PC-9 (cell line): ENCODE data around the gene APIP. TPM values are rescaled to one million over a fixed set of nuclear protein-coding genes. Genes with fewer than 3 reads are reported as not detected.

ENCODE experiments used
- BruUV-seq: library from RNA; stranded (reverse); fragments of 400-500 nt; replicated peaks from 2 replicates; lab custom pipeline; 2021; lab: Mats Ljungman, UMichigan
- CTCF ChIA-PET: fragments of 300-600 bp; sonication (Branson Sonifier 250); formaldehyde crosslinking; loops from one replicate; lab custom pipeline; 2022; ENCODE audit warnings: antibody characterized with exemption; lab: Charles Lee
- POLR2A ChIA-PET: fragments of 300-600 bp; sonication (Branson Sonifier 250); formaldehyde crosslinking; loops from one replicate; lab custom pipeline; 2022; ENCODE audit warnings: antibody characterized with exemption; ENCODE audit not compliant: unreplicated experiment; lab: Charles Lee
- DNase-seq, 2 experiments: peaks; one replicate each; pipeline versions ENCODE4 v3.0.0 to v3.0.0-alpha.2; 2015 to 2022; ENCODE audit warnings: mixed read lengths in 1 of 2
- H2AFZ ChIP-seq: fragments of 200-600 bp; sonication (generic); 2 replicates; pipeline ENCODE4 v1.8.1; 2017; ENCODE audit warnings: antibody characterized with exemption
- H3F3A ChIP-seq: fragments of 200-600 bp; sonication (generic); 2 replicates; pipeline ENCODE4 v1.8.1; 2017; ENCODE audit warnings: antibody characterized with exemption, mild to moderate bottlenecking, low read depth; ENCODE audit not compliant: insufficient read depth
- H3K27ac ChIP-seq: fragments of 200-600 bp; sonication (generic); 2 replicates; pipeline ENCODE4 v1.6.1; 2016; ENCODE audit warnings: mixed run types
- H3K27me3 ChIP-seq: fragments of 200-600 bp; sonication (generic); 2 replicates; pipeline ENCODE4 v1.6.1; 2016; ENCODE audit warnings: low read depth, mixed run types; ENCODE audit not compliant: insufficient read depth
- H3K36me3 ChIP-seq: fragments of 200-600 bp; sonication (generic); 2 replicates; pipeline ENCODE4 v1.6.1; 2016; ENCODE audit warnings: low read depth, mixed run types
- H3K4me1 ChIP-seq: fragments of 200-600 bp; sonication (generic); replicated peaks from 2 replicates; pipeline ENCODE4 v1.6.1; 2016; ENCODE audit warnings: mixed run types; ENCODE audit not compliant: insufficient read depth
- H3K4me2 ChIP-seq: fragments of 200-600 bp; sonication (generic); 2 replicates; pipeline ENCODE4 v1.6.1; 2017; ENCODE audit warnings: mixed run types
- H3K4me3 ChIP-seq: fragments of 200-600 bp; sonication (generic); 2 replicates; pipeline ENCODE4 v1.6.1; 2016; ENCODE audit warnings: mixed run types
- H3K79me2 ChIP-seq: fragments of 200-600 bp; sonication (generic); 2 replicates; pipeline ENCODE4 v1.6.1; 2017; ENCODE audit warnings: low read depth, mixed run types
- H3K9me2 ChIP-seq: fragments of 200-600 bp; sonication (generic); 2 replicates; pipeline ENCODE4 v1.8.1; 2017; ENCODE audit warnings: mild to moderate bottlenecking; ENCODE audit not compliant: insufficient read depth
- H3K9me3 ChIP-seq: fragments of 200-600 bp; sonication (generic); 2 replicates; pipeline ENCODE4 v1.8.1; 2016; ENCODE audit warnings: low read depth; ENCODE audit not compliant: insufficient read depth
- H4K20me1 ChIP-seq: fragments of 200-600 bp; sonication (generic); 2 replicates; pipeline ENCODE4 v1.8.1; 2017; ENCODE audit not compliant: insufficient read depth
- CTCF ChIP-seq: fragments of 200-600 bp; sonication (generic); conservative IDR thresholded peaks from 2 replicates; pipeline ENCODE4 v1.6.1; 2017; ENCODE audit warnings: mixed run types, antibody characterized with exemption, mild to moderate bottlenecking, moderate library complexity
- EZH2 ChIP-seq: fragments of 200-600 bp; sonication (generic); IDR thresholded peaks from 2 replicates; pipeline ENCODE4 v1.8.0; 2017; ENCODE audit warnings: antibody characterized with exemption, low read depth
- intact Hi-C: fragments of 100-400 bp; cut with micrococcal nuclease; formaldehyde crosslinking; loops from one replicate; pipeline ENCODE4 v1.10.0; 2022; ENCODE audit not compliant: unreplicated experiment
- total RNA-seq: library from RNA; stranded (reverse); gene quantifications from 2 replicates; pipeline ENCODE4 v1.2.3, GENCODE V29; 2021

APIP gene
- total RNA-seq, 1 experiment from 2014 or later: 41.0 TPM

GRCh38 chr11:34856251-34856650, 59.9 kb downstream of the APIP start:
- POLR2A ChIA-PET: no interaction called here

GRCh38 chr11:34855754-34856095, 60.5 kb downstream of the APIP start:
- H3K27ac ChIP-seq: no peak overlapping the region
- H3K79me2 ChIP-seq: no peaks in the 10 kb centered on the region
- no peaks in the 10 kb centered on the region for H3K27me3 ChIP-seq
- no peak overlapping the region for H2AFZ ChIP-seq
- peaks cover 5% of the 10 kb centered on the region for H3K4me1 ChIP-seq
- no peak for DNase-seq
- no peak overlapping the region for H3K4me2 ChIP-seq
- intact Hi-C loops: no loop called here
- no peaks in the 10 kb centered on the region for H3K9me2 ChIP-seq
- H3F3A ChIP-seq: peaks cover 4% of the 10 kb centered on the region; the same call in 1 of the 2 replicates
- 0 out of 2 replicates have a peak, but pooled peaks cover 4% of the 10 kb centered on the region for H3K9me3 ChIP-seq
- H3K4me3 ChIP-seq: no peak overlapping the region
- H3K36me3 ChIP-seq: no peaks in the 10 kb centered on the region
- no peaks in the 10 kb centered on the region for H4K20me1 ChIP-seq
- ChIA-PET POLR2A (no interaction called here), CTCF (no interaction called here)
- no peak for TF ChIP-seq CTCF
- TF ChIP-seq EZH2: no peak
- BruUV-seq: no TSS peak

More at GRCh38 chr11:34856251-34856650, 59.9 kb downstream of the APIP start:
- intact Hi-C loops: no loop called here
- Histone ChIP-seq H3K9me3 (0 out of 2 replicates have a peak, but pooled peaks cover 4% of the 10 kb centered on the region), H3K36me3 (no peaks in the 10 kb centered on the region), H2AFZ (no peak overlapping the region), H3K79me2 (no peaks in the 10 kb centered on the region), H3K4me3 (no peak overlapping the region), H3K9me2 (no peaks in the 10 kb centered on the region), H3K27me3 (no peaks in the 10 kb centered on the region), H4K20me1 (no peaks in the 10 kb centered on the region), H3K4me1 (0 out of 2 replicates have a peak, but pooled peaks cover 3% of the 10 kb centered on the region), H3F3A (peaks cover 4% of the 10 kb centered on the region; the same call in 1 of the 2 replicates), H3K4me2 (no peak overlapping the region), H3K27ac (no peak overlapping the region)
- no peak for DNase-seq
- BruUV-seq: no TSS peak
- no peak for TF ChIP-seq EZH2
- no peak for TF ChIP-seq CTCF
- CTCF ChIA-PET: no interaction called here

- ChIA-PET POLR2A (no interaction called here), CTCF (no interaction called here)
- intact Hi-C loops: no loop called here
- no peaks in the 10 kb centered on the region for H3K79me2 ChIP-seq
- no peak for TF ChIP-seq CTCF
- no peak for TF ChIP-seq EZH2
- DNase-seq: peak in 1 of 2 experiments; percentile 50
- H3K4me2 ChIP-seq: no peak overlapping the region
- no peak overlapping the region for H2AFZ ChIP-seq
- H3K9me2 ChIP-seq: no peaks in the 10 kb centered on the region
- no peaks in the 10 kb centered on the region for H3K36me3 ChIP-seq
- 0 out of 2 replicates have a peak, but pooled peaks cover 4% of the 10 kb centered on the region for H3K9me3 ChIP-seq
- peaks cover 10% of the 10 kb centered on the region for H3K4me1 ChIP-seq
- no peak overlapping the region for H3K4me3 ChIP-seq
- peaks cover 4% of the 10 kb centered on the region; the same call in 1 of the 2 replicates for H3F3A ChIP-seq
- H3K27me3 ChIP-seq: no peaks in the 10 kb centered on the region
- no peaks in the 10 kb centered on the region for H4K20me1 ChIP-seq
- BruUV-seq: no TSS peak
- H3K27ac ChIP-seq: 0 out of 2 replicates have a peak overlapping the region, but pooled peaks have one; percentile 16
Observed at GRCh38 chr11:34855021-34855753, 61.0 kb downstream of the APIP start.
